Neural cell (in vitro differentiated cells): Measurements from ENCODE around the gene VSTM2B. TPM values are rescaled to one million over a fixed set of nuclear protein-coding genes. Genes with fewer than 3 reads are reported as not detected.

Source experiments
- H2AFZ ChIP-seq: fragments of 200-600, 300-800 bp; sonication (generic), shearing (Covaris generic); 2 replicates; pipeline ENCODE4 v1.6.0; 2014; ENCODE audit warnings: low read depth, mild to moderate bottlenecking, antibody characterized with exemption, low read length, moderate library complexity
- H3F3A ChIP-seq: fragments of 200-600 bp; shearing (Covaris generic); 2 replicates; pipeline ENCODE4 v1.6.1; 2016; ENCODE audit warnings: mild to moderate bottlenecking, moderate library complexity, mixed read lengths, antibody characterized with exemption, low read length; ENCODE audit not compliant: insufficient read depth, poor library complexity, severe bottlenecking
- H3K27ac ChIP-seq: fragments of 200-600, 300-800 bp; sonication (generic), shearing (Covaris generic); 2 replicates; pipeline ENCODE4 v1.5.1; 2014; ENCODE audit warnings: mild to moderate bottlenecking, low read length, moderate library complexity
- H3K27me3 ChIP-seq: fragments of 300-800, 200-600 bp; sonication (generic), shearing (Covaris generic); 2 replicates; pipeline ENCODE4 v1.6.0; 2014; ENCODE audit warnings: mild to moderate bottlenecking, low read depth, low read length, moderate library complexity; ENCODE audit not compliant: insufficient read depth
- H3K36me3 ChIP-seq: fragments of 300-800, 200-600 bp; sonication (generic), shearing (Covaris generic); 2 replicates; pipeline ENCODE4 v1.5.1; 2014; ENCODE audit warnings: mild to moderate bottlenecking, antibody characterized with exemption, low read length, moderate library complexity; ENCODE audit not compliant: insufficient read depth
- H3K4me2 ChIP-seq: fragments of 300-800, 200-600 bp; sonication (generic), shearing (Covaris generic); 2 replicates; pipeline ENCODE4 v1.6.0; 2014; ENCODE audit warnings: mild to moderate bottlenecking, low read length
- H3K4me3 ChIP-seq: fragments of 300-800, 200-600 bp; sonication (generic), shearing (Covaris generic); 2 replicates; pipeline ENCODE4 v1.5.1; 2014; ENCODE audit warnings: mild to moderate bottlenecking, low read length, moderate library complexity
- H3K79me2 ChIP-seq: fragments of 200-600 bp; shearing (Covaris generic); replicated peaks from 2 replicates; pipeline ENCODE4 v1.6.0; 2014; ENCODE audit warnings: mild to moderate bottlenecking, low read length, moderate library complexity; ENCODE audit not compliant: insufficient read depth
- H3K9ac ChIP-seq: fragments of 300-800, 200-600 bp; sonication (generic), shearing (Covaris generic); 2 replicates; pipeline ENCODE4 v1.6.1; 2016; ENCODE audit warnings: mild to moderate bottlenecking, low read length, mixed read lengths
- H3K9me2 ChIP-seq: fragments of 200-600 bp; shearing (Covaris generic); 2 replicates; pipeline ENCODE4 v1.6.1; 2016; ENCODE audit warnings: mild to moderate bottlenecking, low read length, mixed read lengths; ENCODE audit not compliant: insufficient read depth
- H3K9me3 ChIP-seq: fragments of 200-600, 300-800 bp; sonication (generic), shearing (Covaris generic); 2 replicates; pipeline ENCODE4 v1.6.1; 2016; ENCODE audit warnings: mild to moderate bottlenecking, mixed run types, low read length, moderate library complexity, mixed read lengths
- H4K20me1 ChIP-seq: fragments of 200-600 bp; shearing (Covaris generic); 2 replicates; pipeline ENCODE4 v1.6.1; 2016; ENCODE audit warnings: mild to moderate bottlenecking, mixed run types; ENCODE audit not compliant: insufficient read depth
- EP300 ChIP-seq: fragments of 450-650 bp; conservative IDR thresholded peaks from 2 replicates; pipeline ENCODE4 v1.6.1; 2014; ENCODE audit warnings: antibody characterized with exemption, mild to moderate bottlenecking, moderate library complexity; ENCODE audit not compliant: poor library complexity, severe bottlenecking
- EZH2 ChIP-seq: fragments of 200-600, 300-800 bp; shearing (Covaris generic), sonication (generic); IDR thresholded peaks from 2 replicates; pipeline ENCODE4 v1.6.1; 2014; ENCODE audit warnings: antibody characterized with exemption, low read length, borderline replicate concordance, mild to moderate bottlenecking; ENCODE audit not compliant: insufficient read depth, poor library complexity, severe bottlenecking
- MXI1 ChIP-seq: fragments of 450-650 bp; conservative IDR thresholded peaks from 2 replicates; pipeline ENCODE4 v1.6.1; 2014; ENCODE audit warnings: antibody characterized with exemption, mild to moderate bottlenecking; ENCODE audit not compliant: poor library complexity, severe bottlenecking
- POLR2AphosphoS5 ChIP-seq: IDR thresholded peaks from 2 replicates; pipeline ENCODE4 v1.6.1; 2012
- RAD21 ChIP-seq: fragments of 450-650 bp; conservative IDR thresholded peaks from 2 replicates; pipeline ENCODE4 v1.6.1; 2014; ENCODE audit warnings: antibody characterized with exemption, mild to moderate bottlenecking, moderate library complexity
- SMC3 ChIP-seq: fragments of 450-650 bp; conservative IDR thresholded peaks from 2 replicates; pipeline ENCODE4 v1.6.1; 2014; ENCODE audit warnings: antibody characterized with exemption, mild to moderate bottlenecking, moderate library complexity; ENCODE audit not compliant: poor library complexity
- TAF1 ChIP-seq: IDR thresholded peaks from 2 replicates; pipeline ENCODE4 v1.6.1; 2012; ENCODE audit warnings: low read depth
- polyA minus RNA-seq: library from RNA; depleted of rRNA, polyadenylated mRNA; stranded (reverse); fragments of >200 nt; gene quantifications from 2 replicates; pipeline ENCODE4 v1.2.3, GENCODE V29; 2014
- polyA plus RNA-seq: library from polyadenylated mRNA; depleted of rRNA; stranded (reverse); fragments of >200 nt; gene quantifications from 2 replicates; pipeline ENCODE4 v1.2.3, GENCODE V29; 2014
- TF ChIP-seq, protein P1 (sequence below): IDR thresholded peaks from 2 replicates; pipeline ENCODE4 v1.6.1; 2012; ENCODE audit warnings: borderline replicate concordance
- TF ChIP-seq, protein P2 (sequence below): fragments of 450-650 bp; IDR thresholded peaks from 2 replicates; pipeline ENCODE4 v1.5.1; 2014; ENCODE audit warnings: antibody characterized with exemption, mild to moderate bottlenecking, moderate library complexity; ENCODE audit not compliant: poor library complexity, severe bottlenecking

The VSTM2B gene
- polyA plus RNA-seq (24.4 and 32.1 TPM in 2 replicates), polyA minus RNA-seq (8.5 and 11.9 TPM in 2 replicates)

- peak within 1 kb of the TSS; percentile 98 for H3K4me2 ChIP-seq
- peak within 1 kb of the TSS; percentile 37 for H3K27ac ChIP-seq
- H4K20me1 ChIP-seq = no peaks in the 10 kb centered on the region
- H3K79me2 ChIP-seq = no peaks in the 10 kb centered on the region
- H3K9ac ChIP-seq = peak within 1 kb of the TSS; percentile 74
- peaks cover 73% of the 10 kb centered on the region for H3K27me3 ChIP-seq
- peak; percentile 54 for TF ChIP-seq SMC3
- TF ChIP-seq, protein P1, sequence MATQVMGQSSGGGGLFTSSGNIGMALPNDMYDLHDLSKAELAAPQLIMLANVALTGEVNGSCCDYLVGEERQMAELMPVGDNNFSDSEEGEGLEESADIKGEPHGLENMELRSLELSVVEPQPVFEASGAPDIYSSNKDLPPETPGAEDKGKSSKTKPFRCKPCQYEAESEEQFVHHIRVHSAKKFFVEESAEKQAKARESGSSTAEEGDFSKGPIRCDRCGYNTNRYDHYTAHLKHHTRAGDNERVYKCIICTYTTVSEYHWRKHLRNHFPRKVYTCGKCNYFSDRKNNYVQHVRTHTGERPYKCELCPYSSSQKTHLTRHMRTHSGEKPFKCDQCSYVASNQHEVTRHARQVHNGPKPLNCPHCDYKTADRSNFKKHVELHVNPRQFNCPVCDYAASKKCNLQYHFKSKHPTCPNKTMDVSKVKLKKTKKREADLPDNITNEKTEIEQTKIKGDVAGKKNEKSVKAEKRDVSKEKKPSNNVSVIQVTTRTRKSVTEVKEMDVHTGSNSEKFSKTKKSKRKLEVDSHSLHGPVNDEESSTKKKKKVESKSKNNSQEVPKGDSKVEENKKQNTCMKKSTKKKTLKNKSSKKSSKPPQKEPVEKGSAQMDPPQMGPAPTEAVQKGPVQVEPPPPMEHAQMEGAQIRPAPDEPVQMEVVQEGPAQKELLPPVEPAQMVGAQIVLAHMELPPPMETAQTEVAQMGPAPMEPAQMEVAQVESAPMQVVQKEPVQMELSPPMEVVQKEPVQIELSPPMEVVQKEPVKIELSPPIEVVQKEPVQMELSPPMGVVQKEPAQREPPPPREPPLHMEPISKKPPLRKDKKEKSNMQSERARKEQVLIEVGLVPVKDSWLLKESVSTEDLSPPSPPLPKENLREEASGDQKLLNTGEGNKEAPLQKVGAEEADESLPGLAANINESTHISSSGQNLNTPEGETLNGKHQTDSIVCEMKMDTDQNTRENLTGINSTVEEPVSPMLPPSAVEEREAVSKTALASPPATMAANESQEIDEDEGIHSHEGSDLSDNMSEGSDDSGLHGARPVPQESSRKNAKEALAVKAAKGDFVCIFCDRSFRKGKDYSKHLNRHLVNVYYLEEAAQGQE = no peak
- TF ChIP-seq TAF1 = no peak
- TF ChIP-seq, protein P2, sequence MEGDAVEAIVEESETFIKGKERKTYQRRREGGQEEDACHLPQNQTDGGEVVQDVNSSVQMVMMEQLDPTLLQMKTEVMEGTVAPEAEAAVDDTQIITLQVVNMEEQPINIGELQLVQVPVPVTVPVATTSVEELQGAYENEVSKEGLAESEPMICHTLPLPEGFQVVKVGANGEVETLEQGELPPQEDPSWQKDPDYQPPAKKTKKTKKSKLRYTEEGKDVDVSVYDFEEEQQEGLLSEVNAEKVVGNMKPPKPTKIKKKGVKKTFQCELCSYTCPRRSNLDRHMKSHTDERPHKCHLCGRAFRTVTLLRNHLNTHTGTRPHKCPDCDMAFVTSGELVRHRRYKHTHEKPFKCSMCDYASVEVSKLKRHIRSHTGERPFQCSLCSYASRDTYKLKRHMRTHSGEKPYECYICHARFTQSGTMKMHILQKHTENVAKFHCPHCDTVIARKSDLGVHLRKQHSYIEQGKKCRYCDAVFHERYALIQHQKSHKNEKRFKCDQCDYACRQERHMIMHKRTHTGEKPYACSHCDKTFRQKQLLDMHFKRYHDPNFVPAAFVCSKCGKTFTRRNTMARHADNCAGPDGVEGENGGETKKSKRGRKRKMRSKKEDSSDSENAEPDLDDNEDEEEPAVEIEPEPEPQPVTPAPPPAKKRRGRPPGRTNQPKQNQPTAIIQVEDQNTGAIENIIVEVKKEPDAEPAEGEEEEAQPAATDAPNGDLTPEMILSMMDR = peak; percentile 65
- TF ChIP-seq RAD21 = peak; percentile 38
- TF ChIP-seq MXI1 = no peak
- TF ChIP-seq EP300 = no peak
- TF ChIP-seq EZH2 = no peak
- TF ChIP-seq POLR2AphosphoS5 = no peak
- no peaks in the 10 kb centered on the region for H3K9me2 ChIP-seq
- no peak within 1 kb of the TSS for H2AFZ ChIP-seq
- H3K9me3 ChIP-seq = peaks cover 3% of the 10 kb centered on the region
- H3K4me3 ChIP-seq = peak within 1 kb of the TSS; percentile 83
- no peaks in the 10 kb centered on the region for H3K36me3 ChIP-seq
- no peaks in the 10 kb centered on the region for H3F3A ChIP-seq
Measured at GRCh38 chr19:29525901-29526729, at the start of gene VSTM2B. TSS of gene VSTM2B (plus strand) at chr19:29525994. CDS start at chr19:29526584, 590 bp downstream.

DNA sequence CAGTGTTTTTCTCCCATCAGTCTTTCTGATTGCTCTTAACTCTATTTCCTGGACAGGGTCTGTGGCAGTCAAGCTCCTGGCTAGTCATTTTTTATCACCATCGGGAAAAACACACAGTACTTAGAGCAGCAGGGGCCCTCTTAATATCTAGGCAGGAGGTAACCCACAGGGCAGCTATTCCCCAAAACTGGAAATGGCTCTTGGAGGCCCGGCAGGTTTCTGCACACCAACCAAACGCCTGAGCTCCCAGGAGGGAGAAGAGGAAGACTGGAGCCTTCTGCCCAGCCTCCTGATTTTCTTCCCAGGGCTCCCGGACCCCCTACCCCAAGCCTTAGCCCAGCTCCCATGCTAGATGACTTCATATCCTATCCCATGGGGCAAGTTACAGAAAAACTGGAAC is 49.3 kb upstream of the VSTM2B start:
- no peak overlapping the region for H3K4me3 ChIP-seq
- H3K36me3 ChIP-seq = no peaks in the 10 kb centered on the region
- no peaks in the 10 kb centered on the region for H3K79me2 ChIP-seq
- H3K9me2 ChIP-seq = no peaks in the 10 kb centered on the region
- no peaks in the 10 kb centered on the region for H4K20me1 ChIP-seq
- H3K4me2 ChIP-seq = no peak overlapping the region
- TF ChIP-seq, protein P2 = no peak
- TF ChIP-seq MXI1 = no peak
- no peak for TF ChIP-seq SMC3
- TF ChIP-seq, protein P1 = peak; percentile 40
- TF ChIP-seq RAD21 = no peak
- H3K27ac ChIP-seq = no peak overlapping the region
- H3K9me3 ChIP-seq = no peaks in the 10 kb centered on the region
- no peaks in the 10 kb centered on the region for H3K27me3 ChIP-seq
- H3K9ac ChIP-seq = no peak overlapping the region
- no peaks in the 10 kb centered on the region for H3F3A ChIP-seq
- no peak overlapping the region for H2AFZ ChIP-seq
